GM23248 (cell line): ENCODE data around the gene IL4R.

Experiments used
- EZH2 ChIP-seq: fragments of 200-600 bp; sonication (generic); IDR thresholded peaks from 2 replicates; pipeline ENCODE4 v1.6.1; 2018; ENCODE audit warnings: antibody characterized with exemption, mild to moderate bottlenecking; ENCODE audit not compliant: insufficient read depth, poor library complexity, severe bottlenecking
- EZH2phosphoT487 ChIP-seq: fragments of 200-600 bp; sonication (generic); IDR thresholded peaks from 2 replicates; pipeline ENCODE4 v1.6.1; 2018; ENCODE audit warnings: antibody characterized with exemption, moderate library complexity, mild to moderate bottlenecking, low read depth; ENCODE audit not compliant: insufficient read depth

- TF ChIP-seq EZH2 = no peak
- no peak for TF ChIP-seq EZH2phosphoT487
Measured at GRCh38 chr16:27413956-27414355, 100.2 kb downstream of the IL4R start.
